ENCODE measurements around the gene ACOT8.

The ACOT8 gene

GRCh38 chr20:45890985-45891983 is 34.1 kb upstream of the ACOT8 start, which contains the start of the genes CTSA and NEURL2:
Gene CTSA (plus strand): TSS chr20:45891335. CDS start chr20:45891569, 234 bp downstream.
Gene NEURL2 (minus strand): TSS chr20:45891208. CDS start chr20:45890991, 217 bp downstream.
- TF ChIP-seq, protein P1, sequence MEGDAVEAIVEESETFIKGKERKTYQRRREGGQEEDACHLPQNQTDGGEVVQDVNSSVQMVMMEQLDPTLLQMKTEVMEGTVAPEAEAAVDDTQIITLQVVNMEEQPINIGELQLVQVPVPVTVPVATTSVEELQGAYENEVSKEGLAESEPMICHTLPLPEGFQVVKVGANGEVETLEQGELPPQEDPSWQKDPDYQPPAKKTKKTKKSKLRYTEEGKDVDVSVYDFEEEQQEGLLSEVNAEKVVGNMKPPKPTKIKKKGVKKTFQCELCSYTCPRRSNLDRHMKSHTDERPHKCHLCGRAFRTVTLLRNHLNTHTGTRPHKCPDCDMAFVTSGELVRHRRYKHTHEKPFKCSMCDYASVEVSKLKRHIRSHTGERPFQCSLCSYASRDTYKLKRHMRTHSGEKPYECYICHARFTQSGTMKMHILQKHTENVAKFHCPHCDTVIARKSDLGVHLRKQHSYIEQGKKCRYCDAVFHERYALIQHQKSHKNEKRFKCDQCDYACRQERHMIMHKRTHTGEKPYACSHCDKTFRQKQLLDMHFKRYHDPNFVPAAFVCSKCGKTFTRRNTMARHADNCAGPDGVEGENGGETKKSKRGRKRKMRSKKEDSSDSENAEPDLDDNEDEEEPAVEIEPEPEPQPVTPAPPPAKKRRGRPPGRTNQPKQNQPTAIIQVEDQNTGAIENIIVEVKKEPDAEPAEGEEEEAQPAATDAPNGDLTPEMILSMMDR (IDR thresholded peaks at IDR 0.05): no peak

DNA sequence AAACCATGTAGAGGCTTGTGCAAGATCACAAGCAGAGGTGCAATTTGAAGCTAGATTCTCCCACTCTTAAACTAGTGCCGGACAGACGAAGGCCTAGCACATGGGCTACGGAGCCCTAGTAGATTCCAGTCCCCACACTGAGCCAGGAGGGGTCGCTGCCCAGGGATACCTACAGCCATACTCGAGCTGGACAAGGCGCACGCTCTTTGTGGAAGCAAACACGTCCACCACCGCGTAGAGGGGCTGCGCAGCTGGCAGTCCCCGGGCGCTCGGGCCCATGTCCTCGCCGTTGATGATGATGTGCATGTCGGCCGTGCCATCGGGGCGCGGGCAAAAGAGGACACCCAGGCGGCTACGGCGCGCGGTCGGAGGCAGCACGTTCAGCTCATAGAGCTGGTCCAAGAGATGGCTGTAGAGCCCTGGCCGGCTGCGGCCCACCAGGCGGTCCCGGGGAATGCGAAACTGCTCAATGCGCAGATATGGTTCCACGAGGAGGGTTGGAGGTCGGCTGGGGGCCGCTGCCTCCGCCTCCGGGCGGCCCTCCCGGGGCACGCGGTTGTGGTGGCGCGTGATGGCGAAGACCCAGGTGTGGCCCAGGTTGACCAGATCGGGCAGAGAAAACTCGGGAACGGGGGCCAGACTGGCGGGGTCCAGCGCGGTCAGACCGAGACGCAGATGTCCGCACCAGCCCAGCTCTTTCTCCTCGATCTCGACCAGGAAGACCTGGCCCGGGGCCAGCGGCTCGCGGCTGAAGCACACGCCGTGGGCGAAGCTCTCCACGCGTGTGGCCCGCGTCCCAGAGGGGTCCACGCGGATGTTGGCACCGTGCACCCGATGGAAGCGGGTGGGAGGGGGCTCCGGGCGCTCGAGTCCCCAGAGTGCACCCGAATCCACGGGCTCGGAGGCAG is 33.1 kb upstream of the ACOT8 start:
- TF ChIP-seq, protein P1 (IDR thresholded peaks at IDR 0.05): no peak

DNA sequence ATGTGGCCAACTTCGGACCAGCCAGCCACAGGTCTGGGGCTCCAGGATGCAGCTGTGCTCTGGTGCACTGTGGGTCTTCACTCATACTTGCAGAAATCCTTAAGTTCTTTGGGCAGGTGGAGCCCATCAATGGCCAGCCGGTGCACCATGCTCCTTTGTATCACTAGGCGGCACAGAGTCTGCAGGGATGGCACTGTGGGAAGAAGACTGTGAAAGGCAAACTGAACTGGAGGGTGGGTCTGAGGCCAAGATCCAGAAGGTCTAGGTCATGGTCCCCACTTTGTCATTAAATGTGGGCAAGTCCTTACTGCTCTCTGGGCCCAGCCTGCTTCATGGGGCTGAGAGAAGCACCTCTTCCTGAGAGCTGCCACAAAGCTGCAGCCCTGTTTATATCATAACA is 31.5 kb upstream of the ACOT8 start:
- TF ChIP-seq, protein P1 (IDR thresholded peaks at IDR 0.05): no peak

DNA sequence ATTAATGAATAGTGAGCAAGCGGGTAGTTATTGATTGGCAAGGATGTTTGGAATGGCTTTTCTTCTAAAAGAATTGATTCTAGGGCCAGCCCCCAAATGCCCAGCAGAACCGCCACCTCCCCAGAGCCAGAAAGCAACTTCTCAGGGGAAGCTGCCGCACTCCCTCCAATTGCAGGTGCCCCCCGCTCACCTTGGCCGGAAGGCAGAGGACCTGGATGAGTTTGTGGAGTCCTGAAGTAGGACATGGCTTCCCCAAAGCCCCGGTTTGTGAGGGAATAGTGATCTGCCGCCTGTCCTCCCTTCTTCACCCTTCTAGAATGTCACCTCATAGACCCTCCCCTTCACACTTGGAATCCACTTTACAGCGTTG is 30.1 kb upstream of the ACOT8 start, which contains the start of gene SPATA25:
SPATA25 (minus strand) TSS at position 277 of the 370 bp plus-strand sequence; CDS start at position 245, 32 bp downstream.
- TF ChIP-seq, protein P1 (IDR thresholded peaks at IDR 0.05): no peak

GRCh38 chr20:45886590-45887345 is 29.6 kb upstream of the ACOT8 start:
- TF ChIP-seq, protein P1 (IDR thresholded peaks at IDR 0.05): no peak

- TF ChIP-seq, protein P1 (IDR thresholded peaks at IDR 0.05): no peak
Measured at GRCh38 chr20:45883100-45883469, 25.9 kb upstream of the ACOT8 start.

All from LNCAP (cell line).